GM12891 (cell line): ENCODE measurements around the gene RALGAPA2.

Experiments used
- POLR2A ChIP-seq: IDR thresholded peaks from 2 replicates; pipeline ENCODE4 v1.6.1; 2011; ENCODE audit warnings: low read depth, low read length, control low read depth
- POLR2AphosphoS5 ChIP-seq: IDR thresholded peaks from 2 replicates; pipeline ENCODE4 v1.6.1; 2011; ENCODE audit warnings: low read depth, low read length, control low read depth

DNA sequence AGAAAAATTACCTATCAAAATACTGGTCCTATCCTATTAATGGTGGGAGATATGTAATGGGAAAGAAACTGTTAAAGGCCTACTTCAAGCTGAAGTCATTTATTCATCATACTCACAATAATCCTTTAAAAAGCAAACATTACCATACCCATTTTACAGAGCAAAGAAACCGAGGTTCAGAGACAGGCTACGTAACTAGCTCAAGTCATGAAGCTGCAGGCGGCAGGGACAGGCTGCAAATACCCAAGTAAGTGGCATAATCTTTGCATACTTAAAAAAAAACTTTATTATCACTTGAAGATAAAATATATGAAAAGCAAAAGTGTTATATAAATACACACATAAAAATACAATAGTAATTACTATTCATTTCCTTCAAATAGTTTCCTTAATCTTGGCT is 2.6 kb downstream of the RALGAPA2 start:
- TF ChIP-seq POLR2AphosphoS5 (no peak), POLR2A (no peak)
